AG08395 (cell line): Measurements from ENCODE around the gene LILRB4.
"Not testable (repeated sequence)": the region's sequence is repeated elsewhere in the genome, so short reads cannot be mapped to it uniquely, and the experiment has no call there.

Experiments
- DNase-seq: peaks from one replicate; pipeline ENCODE4 v3.0.0; 2012; ENCODE audit warnings: mixed read lengths, low spot score

LILRB4 gene

GRCh38 chr19:54662730-54663129, at the start of gene LILRB4:
Gene LILRB4 (plus strand): TSS chr19:54662985. CDS start chr19:54663034, 49 bp downstream.
- no peak for DNase-seq

- DNase-seq: no peak
These were observed 48.1 kb upstream of the LILRB4 start for GRCh38 chr19:54614726-54615125.

- no peak for DNase-seq
These were observed 46.7 kb upstream of the LILRB4 start for GRCh38 chr19:54616057-54616456.

GRCh38 chr19:54616821-54617560, 45.8 kb upstream of the LILRB4 start:
- no peak for DNase-seq

GRCh38 chr19:54620464-54620863, 42.3 kb upstream of the LILRB4 start:
- DNase-seq: no peak

- no peak for DNase-seq
These were observed 40.4 kb upstream of the LILRB4 start for GRCh38 chr19:54622431-54622830.

GRCh38 chr19:54624234-54624633, 38.6 kb upstream of the LILRB4 start:
- not testable (repeated sequence) for DNase-seq

- not testable (repeated sequence) for DNase-seq
These were observed 37.7 kb upstream of the LILRB4 start for GRCh38 chr19:54624934-54625730.

GRCh38 chr19:54626757-54627156, 36.0 kb upstream of the LILRB4 start:
- no peak for DNase-seq

- DNase-seq: not testable (repeated sequence)
These were observed 34.9 kb upstream of the LILRB4 start for GRCh38 chr19:54627912-54628311.

- DNase-seq: not testable (repeated sequence)
These were observed 32.5 kb upstream of the LILRB4 start, which contains the start of gene LILRB1 for GRCh38 chr19:54630262-54630661. Gene LILRB1 (plus strand): TSS chr19:54630484. CDS start chr19:54631074, 590 bp downstream.

- DNase-seq: no peak
These were observed 32.0 kb upstream of the LILRB4 start for GRCh38 chr19:54630782-54631181.

- DNase-seq: not testable (repeated sequence)
These were observed 31.1 kb upstream of the LILRB4 start for GRCh38 chr19:54631489-54632337.

GRCh38 chr19:54632517-54632916, 30.3 kb upstream of the LILRB4 start:
- not testable (repeated sequence) for DNase-seq

GRCh38 chr19:54633401-54633800, 29.4 kb upstream of the LILRB4 start:
- DNase-seq: no peak

GRCh38 chr19:54636081-54636480, 26.7 kb upstream of the LILRB4 start:
- not testable (repeated sequence) for DNase-seq

- DNase-seq: no peak
These were observed 24.1 kb upstream of the LILRB4 start for GRCh38 chr19:54638683-54639082.

- DNase-seq: not testable (repeated sequence)
These were observed 19.8 kb upstream of the LILRB4 start for GRCh38 chr19:54642953-54643352.

- DNase-seq: not testable (repeated sequence)
These were observed 19.2 kb upstream of the LILRB4 start for GRCh38 chr19:54643583-54643982.

GRCh38 chr19:54644056-54644455, 18.7 kb upstream of the LILRB4 start:
- no peak for DNase-seq

GRCh38 chr19:54646331-54646841, 16.4 kb upstream of the LILRB4 start:
- no peak for DNase-seq

GRCh38 chr19:54648129-54648528, 14.7 kb upstream of the LILRB4 start:
- no peak for DNase-seq
